ENCODE results near the gene RSPH6A. TPM values are rescaled to one million over a fixed set of nuclear protein-coding genes. Genes with fewer than 3 reads are reported as not detected.

RSPH6A gene
- total RNA-seq, 1 experiment from 2014 or later = 0.55 TPM

DNA sequence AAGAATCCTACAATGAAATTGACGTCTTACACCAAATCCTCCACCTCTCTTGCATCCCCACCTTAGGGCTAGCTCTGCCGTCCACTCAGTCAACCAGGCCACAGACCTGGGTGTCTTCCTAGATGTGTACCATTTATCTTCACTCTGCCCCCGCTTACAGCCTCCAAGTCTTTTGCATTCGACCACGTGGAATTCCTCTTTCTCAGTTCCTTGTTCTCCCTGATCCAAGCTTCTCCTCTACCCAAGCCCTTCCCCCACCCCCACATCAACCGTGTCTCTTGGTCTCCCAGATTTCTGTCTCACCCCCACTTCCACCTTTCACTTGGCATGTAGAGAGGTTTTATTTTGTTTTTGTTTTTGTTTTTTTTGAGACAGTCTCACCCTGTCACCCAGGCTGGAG, 21.2 kb downstream of the RSPH6A start:
- Histone ChIP-seq H3K79me1 (ENCODE audit: insufficient read depth, low read depth, low read length, poor library complexity, severe bottlenecking) (peaks cover 8% of the 10 kb centered on the region), H3K27me3 (ENCODE audit: insufficient read depth, low read length) (no peaks in the 10 kb centered on the region), H3K27ac (ENCODE audit: insufficient read length, low read depth, low read length) (no peak overlapping the region), H2BK5ac (ENCODE audit: insufficient read length, low read length) (no peak overlapping the region), H3T11ph (ENCODE audit: low read length) (no peak overlapping the region), H2AFZ (ENCODE audit: low read length) (no peak overlapping the region), H3K4me2 (ENCODE audit: insufficient read depth, insufficient read length, low read length) (no peak overlapping the region), H4K5ac (ENCODE audit: insufficient read length, low read depth, low read length) (no peak overlapping the region), H3K23ac (ENCODE audit: insufficient read length, low read depth, low read length) (no peak overlapping the region), H2BK12ac (ENCODE audit: insufficient read length, low read depth, low read length) (no peak overlapping the region), H3K9ac (ENCODE audit: extremely low read depth, insufficient read length, low read length) (no peak overlapping the region), H3K9me3 (ENCODE audit: control insufficient read depth, low read depth, low read length) (no peaks in the 10 kb centered on the region), H3K79me2 (ENCODE audit: insufficient read depth, low read length) (0 out of 2 replicates have a peak, but pooled peaks cover 3% of the 10 kb centered on the region), H3K14ac (ENCODE audit: insufficient read depth, low read length) (no peak overlapping the region), H2AK5ac (ENCODE audit: insufficient read length, low read length) (no peak overlapping the region), H4K91ac (ENCODE audit: insufficient read length, low read depth, low read length) (no peak overlapping the region), H2BK120ac (ENCODE audit: low read depth, low read length, poor library complexity, severe bottlenecking) (no peak overlapping the region), H2BK15ac (ENCODE audit: low read depth, low read length) (no peak overlapping the region), H3K4me1 (ENCODE audit: insufficient read depth, low read length) (0 out of 2 replicates have a peak, but pooled peaks cover 3% of the 10 kb centered on the region), H3K56ac (ENCODE audit: insufficient read length, low read depth, low read length) (no peak overlapping the region), H4K20me1 (ENCODE audit: control insufficient read depth, insufficient read depth, insufficient read length) (no peaks in the 10 kb centered on the region), H3K18ac (ENCODE audit: insufficient read length, low read depth, low read length) (no peak overlapping the region), H4K8ac (replicated peaks; ENCODE audit: insufficient read length, low read depth, low read length) (no peak overlapping the region), H3K23me2 (ENCODE audit: insufficient read length, low read depth, low read length, poor library complexity, severe bottlenecking) (peaks cover 7% of the 10 kb centered on the region), H3K4ac (ENCODE audit: low read depth, low read length) (no peak overlapping the region), H2BK20ac (ENCODE audit: low read depth, low read length, poor library complexity, severe bottlenecking) (no peak overlapping the region)
- TF ChIP-seq, protein P1, sequence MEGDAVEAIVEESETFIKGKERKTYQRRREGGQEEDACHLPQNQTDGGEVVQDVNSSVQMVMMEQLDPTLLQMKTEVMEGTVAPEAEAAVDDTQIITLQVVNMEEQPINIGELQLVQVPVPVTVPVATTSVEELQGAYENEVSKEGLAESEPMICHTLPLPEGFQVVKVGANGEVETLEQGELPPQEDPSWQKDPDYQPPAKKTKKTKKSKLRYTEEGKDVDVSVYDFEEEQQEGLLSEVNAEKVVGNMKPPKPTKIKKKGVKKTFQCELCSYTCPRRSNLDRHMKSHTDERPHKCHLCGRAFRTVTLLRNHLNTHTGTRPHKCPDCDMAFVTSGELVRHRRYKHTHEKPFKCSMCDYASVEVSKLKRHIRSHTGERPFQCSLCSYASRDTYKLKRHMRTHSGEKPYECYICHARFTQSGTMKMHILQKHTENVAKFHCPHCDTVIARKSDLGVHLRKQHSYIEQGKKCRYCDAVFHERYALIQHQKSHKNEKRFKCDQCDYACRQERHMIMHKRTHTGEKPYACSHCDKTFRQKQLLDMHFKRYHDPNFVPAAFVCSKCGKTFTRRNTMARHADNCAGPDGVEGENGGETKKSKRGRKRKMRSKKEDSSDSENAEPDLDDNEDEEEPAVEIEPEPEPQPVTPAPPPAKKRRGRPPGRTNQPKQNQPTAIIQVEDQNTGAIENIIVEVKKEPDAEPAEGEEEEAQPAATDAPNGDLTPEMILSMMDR (conservative IDR thresholded peaks at IDR 0.05) = no peak
- H3K27me3 Mint-ChIP-seq (ENCODE audit: low read depth) = peaks cover 23% of the 10 kb centered on the region
- peak overlapping the region in 1 of 2 experiments; percentile 42; a peak in 1 of 5 replicates for H3K4me3 Mint-ChIP-seq
- H3K9me3 Mint-ChIP-seq = peaks cover 0 to 2% of the 10 kb centered on the region in 2 experiments; a peak in 1 of 5 replicates
- WGBS (ENCODE audit: extremely low coverage, insufficient read length, low lambda C conversion rate) = no CpG with 5 or more reads among the region's 6 CpGs
- H3K36me3 Mint-ChIP-seq (ENCODE audit: insufficient read depth in 1 of 3, low read depth in 3 of 3) = peaks cover 9 to 20% (median 19%) of the 10 kb centered on the region in 3 experiments
- H3K4me1 Mint-ChIP-seq = peaks cover 21 to 26% of the 10 kb centered on the region in 2 experiments
- DNase-seq = no peak
- no peak overlapping the region; a peak in 1 of 7 replicates for H3K27ac Mint-ChIP-seq

Data from H9 (cell line).